NCI-H2196 (cell line): ENCODE data around the gene FAM227A.

ENCODE experiments used
- DNase-seq: peaks from one replicate; lab custom pipeline; 2025; ENCODE audit not compliant: unreplicated experiment; lab: John Stamatoyannopoulos, UW

The FAM227A gene

GRCh38 chr22:38554281-38554680 is 101.9 kb downstream of the FAM227A start:
- no peak for DNase-seq

GRCh38 chr22:38549101-38549894 is 106.9 kb downstream of the FAM227A start:
- no peak for DNase-seq

GRCh38 chr22:38540701-38541100 is 115.5 kb downstream of the FAM227A start:
- DNase-seq: no peak

DNA sequence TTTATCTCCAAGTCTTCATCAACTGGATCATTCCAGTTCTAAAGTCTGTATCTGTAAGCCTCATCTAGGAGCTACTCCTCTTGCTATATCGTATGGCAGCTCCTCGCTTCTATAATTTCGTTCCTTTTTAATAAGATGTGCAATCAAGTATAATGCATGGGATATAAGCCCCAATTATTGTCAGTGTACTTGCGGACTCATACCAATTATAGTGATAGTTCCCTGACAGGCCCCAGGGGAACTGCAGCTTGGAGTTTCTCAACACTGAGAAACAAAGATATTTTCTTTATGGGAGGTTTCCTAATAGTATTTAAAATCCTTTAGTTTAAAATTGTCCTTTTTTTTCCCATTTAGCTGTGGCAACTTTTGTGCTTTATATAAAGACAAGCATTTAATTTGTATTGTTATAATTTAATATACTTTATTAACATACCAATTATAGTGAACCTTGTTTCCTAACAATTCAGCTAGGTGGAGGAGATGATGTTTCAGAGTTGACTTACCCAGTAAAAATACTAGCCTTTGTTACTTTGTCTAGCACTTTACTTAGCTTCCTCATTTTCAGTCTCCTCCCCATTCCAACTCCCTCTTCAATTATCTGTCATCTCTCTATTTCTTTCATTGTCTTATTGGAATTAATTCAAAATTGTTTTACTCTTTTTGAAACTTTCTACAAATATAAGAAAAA is 124.8 kb downstream of the FAM227A start:
- DNase-seq: no peak
